ENCODE measurements around the gene EFHC1. TPM values are rescaled to one million over a fixed set of nuclear protein-coding genes. Genes with fewer than 3 reads are reported as not detected.

EFHC1 gene
- total RNA-seq, 4 donors from 2014 or later, result 0.46 to 9.3 (median 1.5) TPM

- in situ Hi-C loops (cut with MboI; ENCODE audit: low sequenced_read_pairs in 4 of 4), result no loop called here
These were observed 30.3 kb upstream of the EFHC1 start for GRCh38 chr6:52389626-52390360.

GRCh38 chr6:52390361-52390727, 29.8 kb upstream of the EFHC1 start:
- no peaks in the 10 kb centered on the region for H3K27me3 ChIP-seq
- no peaks in the 10 kb centered on the region for H3K9me3 ChIP-seq
- TF ChIP-seq POLR2A (IDR thresholded peaks at IDR 0.05), result no peak
- TF ChIP-seq, protein P1, sequence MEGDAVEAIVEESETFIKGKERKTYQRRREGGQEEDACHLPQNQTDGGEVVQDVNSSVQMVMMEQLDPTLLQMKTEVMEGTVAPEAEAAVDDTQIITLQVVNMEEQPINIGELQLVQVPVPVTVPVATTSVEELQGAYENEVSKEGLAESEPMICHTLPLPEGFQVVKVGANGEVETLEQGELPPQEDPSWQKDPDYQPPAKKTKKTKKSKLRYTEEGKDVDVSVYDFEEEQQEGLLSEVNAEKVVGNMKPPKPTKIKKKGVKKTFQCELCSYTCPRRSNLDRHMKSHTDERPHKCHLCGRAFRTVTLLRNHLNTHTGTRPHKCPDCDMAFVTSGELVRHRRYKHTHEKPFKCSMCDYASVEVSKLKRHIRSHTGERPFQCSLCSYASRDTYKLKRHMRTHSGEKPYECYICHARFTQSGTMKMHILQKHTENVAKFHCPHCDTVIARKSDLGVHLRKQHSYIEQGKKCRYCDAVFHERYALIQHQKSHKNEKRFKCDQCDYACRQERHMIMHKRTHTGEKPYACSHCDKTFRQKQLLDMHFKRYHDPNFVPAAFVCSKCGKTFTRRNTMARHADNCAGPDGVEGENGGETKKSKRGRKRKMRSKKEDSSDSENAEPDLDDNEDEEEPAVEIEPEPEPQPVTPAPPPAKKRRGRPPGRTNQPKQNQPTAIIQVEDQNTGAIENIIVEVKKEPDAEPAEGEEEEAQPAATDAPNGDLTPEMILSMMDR (IDR thresholded peaks at IDR 0.05 in 4 of 5, conservative IDR thresholded peaks at IDR 0.05 in 1 of 5), result no peak
- peaks cover 0 to 5% of the 10 kb centered on the region in 2 donors for H3K4me1 ChIP-seq
- DNase-seq (no peak), ATAC-seq (no peak)
- in situ Hi-C loops (cut with MboI; ENCODE audit: low sequenced_read_pairs in 4 of 4), result no loop called here
- H3K36me3 ChIP-seq, result no peaks in the 10 kb centered on the region
- no peak overlapping the region for H3K4me3 ChIP-seq
- H3K27ac ChIP-seq, result peak overlapping the region in 1 of 4 donors; percentile 32
- intact Hi-C loops (cut with DNase I; ENCODE audit: low total_unique reads), result no loop called here

More at GRCh38 chr6:52389626-52390360, 30.3 kb upstream of the EFHC1 start:
- ATAC-seq, result no peak
- H3K9me3 ChIP-seq, result no peaks in the 10 kb centered on the region
- peak overlapping the region in 3 of 4 donors; percentile 18 to 32 (median 21) for H3K27ac ChIP-seq
- peaks cover 0 to 5% of the 10 kb centered on the region in 2 donors for H3K4me1 ChIP-seq
- intact Hi-C loops (cut with DNase I; ENCODE audit: low total_unique reads), result no loop called here
- no peaks in the 10 kb centered on the region for H3K27me3 ChIP-seq
- H3K4me3 ChIP-seq, result no peak overlapping the region
- no peak for DNase-seq
- no peaks in the 10 kb centered on the region for H3K36me3 ChIP-seq
- no peak for TF ChIP-seq POLR2A (IDR thresholded peaks at IDR 0.05)
- TF ChIP-seq, protein P1 (IDR thresholded peaks at IDR 0.05 in 4 of 5, conservative IDR thresholded peaks at IDR 0.05 in 1 of 5), result no peak

GRCh38 chr6:52391599-52391998, 28.5 kb upstream of the EFHC1 start:
- ATAC-seq, result no peak
- no peaks in the 10 kb centered on the region for H3K9me3 ChIP-seq
- DNase-seq, result no peak
- in situ Hi-C loops (cut with MboI; ENCODE audit: low sequenced_read_pairs in 4 of 4) (no loop called here), intact Hi-C loops (cut with DNase I; ENCODE audit: low total_unique reads) (no loop called here)
- H3K27ac ChIP-seq, result no peak overlapping the region
- TF ChIP-seq, protein P1 (IDR thresholded peaks at IDR 0.05 in 4 of 5, conservative IDR thresholded peaks at IDR 0.05 in 1 of 5), result no peak
- no peak for TF ChIP-seq POLR2A (IDR thresholded peaks at IDR 0.05)
- no peak overlapping the region for H3K4me3 ChIP-seq
- peaks cover 0 to 5% of the 10 kb centered on the region in 2 donors for H3K4me1 ChIP-seq
- no peaks in the 10 kb centered on the region for H3K36me3 ChIP-seq
- no peaks in the 10 kb centered on the region for H3K27me3 ChIP-seq

- Histone ChIP-seq H3K4me1 (peaks cover 0 to 5% of the 10 kb centered on the region in 2 donors), H3K36me3 (no peaks in the 10 kb centered on the region), H3K27me3 (no peaks in the 10 kb centered on the region), H3K4me3 (no peak overlapping the region), H3K27ac (no peak overlapping the region), H3K9me3 (no peaks in the 10 kb centered on the region)
- DNase-seq (no peak), ATAC-seq (no peak)
- TF ChIP-seq, protein P1 (IDR thresholded peaks at IDR 0.05 in 4 of 5, conservative IDR thresholded peaks at IDR 0.05 in 1 of 5), result no peak
- TF ChIP-seq POLR2A (IDR thresholded peaks at IDR 0.05), result no peak
- in situ Hi-C loops (cut with MboI; ENCODE audit: low sequenced_read_pairs in 4 of 4), result no loop called here
- intact Hi-C loops (cut with DNase I; ENCODE audit: low total_unique reads), result no loop called here
These were observed 27.2 kb upstream of the EFHC1 start for GRCh38 chr6:52392944-52393343.
